Osteoblast (primary cell): ENCODE measurements around the gene DHRSX. TPM values are rescaled to one million over a fixed set of nuclear protein-coding genes. Genes with fewer than 3 reads are reported as not detected.
"Not testable (repeated sequence)": the region's sequence is repeated elsewhere in the genome, so short reads cannot be mapped to it uniquely, and the experiment has no call there.

Experiments
- DNase-seq: peaks from one replicate; pipeline ENCODE4 v3.0.0; 2011; ENCODE audit warnings: low spot score, mixed read lengths; ENCODE audit not compliant: insufficient read length; ENCODE audit errors: missing footprints
- H2AFZ ChIP-seq: 2 replicates; pipeline ENCODE4 v1.6.0; 2011; ENCODE audit warnings: mild to moderate bottlenecking, low read length
- H3K27ac ChIP-seq: 2 replicates; pipeline ENCODE4 v1.5.1; 2011; ENCODE audit warnings: mild to moderate bottlenecking, low read depth, low read length, moderate library complexity
- H3K27me3 ChIP-seq: 2 replicates; pipeline ENCODE4 v1.6.0; 2012; ENCODE audit warnings: mild to moderate bottlenecking, control low read depth, inconsistent platforms, low read length, moderate library complexity; ENCODE audit not compliant: insufficient read depth
- H3K36me3 ChIP-seq: 2 replicates; pipeline ENCODE4 v1.5.1; 2011; ENCODE audit warnings: mild to moderate bottlenecking, low read length, control low read depth, moderate library complexity; ENCODE audit not compliant: insufficient read depth
- H3K4me1 ChIP-seq: 2 replicates; pipeline ENCODE4 v1.5.1; 2011; ENCODE audit warnings: mild to moderate bottlenecking, low read length, control low read depth, moderate library complexity; ENCODE audit not compliant: insufficient read depth
- H3K4me2 ChIP-seq: 2 replicates; pipeline ENCODE4 v1.6.0; 2011; ENCODE audit warnings: mild to moderate bottlenecking, low read length; ENCODE audit not compliant: insufficient read depth
- H3K4me3 ChIP-seq: fragments of 200-600 bp; sonication (generic); 3 replicates; pipeline ENCODE4 v1.5.1; 2012; ENCODE audit warnings: mild to moderate bottlenecking, low read length, inconsistent platforms; ENCODE audit not compliant: insufficient read depth
- H3K79me2 ChIP-seq: 2 replicates; pipeline ENCODE4 v1.6.0; 2012; ENCODE audit warnings: mild to moderate bottlenecking, low read length, control low read depth, inconsistent platforms; ENCODE audit not compliant: insufficient read depth
- H3K9me3 ChIP-seq: 2 replicates; pipeline ENCODE4 v1.5.1; 2011; ENCODE audit warnings: low read depth, low read length, control low read depth
- H4K20me1 ChIP-seq: 2 replicates; pipeline ENCODE4 v1.6.0; 2012; ENCODE audit warnings: mild to moderate bottlenecking, low read length, control low read depth; ENCODE audit not compliant: insufficient read depth
- CTCF ChIP-seq: IDR thresholded peaks from 2 replicates; pipeline ENCODE4 v1.5.1; 2011; ENCODE audit warnings: mild to moderate bottlenecking, low read depth, low read length, moderate library complexity; ENCODE audit errors: extremely low read depth
- total RNA-seq: library from RNA; depleted of rRNA; stranded (reverse); fragments of >200 nt; gene quantifications from 2 replicates; pipeline ENCODE4 v1.2.3, GENCODE V29; 2012

Gene DHRSX
- total RNA-seq, 1 donor, result 37.6 TPM

- no peaks in the 10 kb centered on the region for H3K36me3 ChIP-seq
- no peaks in the 10 kb centered on the region for H3K9me3 ChIP-seq
- no peaks in the 10 kb centered on the region for H3K27me3 ChIP-seq
- H3K4me2 ChIP-seq, result no peak overlapping the region
- H3K4me1 ChIP-seq, result peaks cover 4% of the 10 kb centered on the region
- H3K79me2 ChIP-seq, result peaks cover 45% of the 10 kb centered on the region
- no peak overlapping the region for H3K4me3 ChIP-seq
- H2AFZ ChIP-seq, result no peak overlapping the region
- peaks cover 28% of the 10 kb centered on the region for H4K20me1 ChIP-seq
- no peak for TF ChIP-seq CTCF
- DNase-seq, result no peak
- no peak overlapping the region for H3K27ac ChIP-seq
Observed at GRCh38 chrX:2462780-2463179, 38.0 kb downstream of the DHRSX start.

- no peak for DNase-seq
- no peak overlapping the region for H3K27ac ChIP-seq
- H3K4me1 ChIP-seq, result peaks cover 4% of the 10 kb centered on the region
- no peak for TF ChIP-seq CTCF
- no peak overlapping the region for H3K4me2 ChIP-seq
- H3K36me3 ChIP-seq, result no peaks in the 10 kb centered on the region
- H3K79me2 ChIP-seq, result peaks cover 49% of the 10 kb centered on the region
- H2AFZ ChIP-seq, result no peak overlapping the region
- H3K4me3 ChIP-seq, result no peak overlapping the region
- peaks cover 34% of the 10 kb centered on the region for H4K20me1 ChIP-seq
- H3K9me3 ChIP-seq, result no peaks in the 10 kb centered on the region
- no peaks in the 10 kb centered on the region for H3K27me3 ChIP-seq
Observed at GRCh38 chrX:2462074-2462473, 38.7 kb downstream of the DHRSX start.

- Histone ChIP-seq H3K4me1 (peaks cover 4% of the 10 kb centered on the region), H3K4me2 (no peak overlapping the region), H2AFZ (no peak overlapping the region), H3K27me3 (no peaks in the 10 kb centered on the region), H3K36me3 (no peaks in the 10 kb centered on the region), H4K20me1 (peaks cover 35% of the 10 kb centered on the region), H3K9me3 (no peaks in the 10 kb centered on the region), H3K79me2 (peaks cover 52% of the 10 kb centered on the region), H3K4me3 (no peak overlapping the region), H3K27ac (no peak overlapping the region)
- no peak for DNase-seq
- no peak for TF ChIP-seq CTCF
Observed at GRCh38 chrX:2461711-2462016, 39.1 kb downstream of the DHRSX start.

- not testable (repeated sequence) for H3K4me2 ChIP-seq, H3K4me1 ChIP-seq, H3K4me3 ChIP-seq, H2AFZ ChIP-seq, H3K36me3 ChIP-seq, H3K27ac ChIP-seq, DNase-seq, H3K27me3 ChIP-seq, H3K9me3 ChIP-seq
- H3K79me2 ChIP-seq, result peaks cover 47% of the 10 kb centered on the region
- peaks cover 31% of the 10 kb centered on the region for H4K20me1 ChIP-seq
Observed at GRCh38 chrX:2460821-2461710, 39.7 kb downstream of the DHRSX start.

GRCh38 chrX:2460048-2460447, 40.7 kb downstream of the DHRSX start:
- not testable (repeated sequence) for H3K4me1 ChIP-seq, H3K36me3 ChIP-seq, H3K27me3 ChIP-seq, H2AFZ ChIP-seq, DNase-seq, H3K4me2 ChIP-seq, H3K9me3 ChIP-seq, H3K27ac ChIP-seq, H3K4me3 ChIP-seq
- peaks cover 44% of the 10 kb centered on the region for H3K79me2 ChIP-seq
- peaks cover 32% of the 10 kb centered on the region for H4K20me1 ChIP-seq
